Aorta (tissue), 5 donors: ENCODE measurements around the gene IL18R1. TPM values are rescaled to one million over a fixed set of nuclear protein-coding genes. Genes with fewer than 3 reads are reported as not detected.

ENCODE experiments used
- ATAC-seq: fragments of 200-7000 bp; cut with Tn5 transposase; one replicate; pipeline ENCODE4 v1.9.1; 2022; ENCODE audit warnings: moderate library complexity; ENCODE audit not compliant: low FRiP score
- DNase-seq, 2 donors: peaks; one replicate each; pipeline ENCODE4 v3.0.0-alpha.2; 2020
- H3K27ac ChIP-seq, 2 donors: one replicate each; pipeline ENCODE4 v1.5.1; 2013; ENCODE audit warnings: low read length in 2 of 2, mild to moderate bottlenecking in 2 of 2, moderate library complexity in 2 of 2, control low read depth in 1 of 2, inconsistent platforms in 1 of 2, low read depth in 1 of 2
- H3K27me3 ChIP-seq, 2 donors: one replicate each; pipeline ENCODE4 v1.6.1; 2013; ENCODE audit warnings: control low read depth in 1 of 2, low read length in 1 of 2, mild to moderate bottlenecking in 1 of 2, moderate library complexity in 1 of 2; ENCODE audit not compliant: insufficient read depth in 2 of 2, control insufficient read depth in 1 of 2
- H3K36me3 ChIP-seq, 2 donors: one replicate each; pipeline ENCODE4 v1.6.1; 2013; ENCODE audit warnings: control low read depth in 1 of 2, low read length in 1 of 2, mild to moderate bottlenecking in 1 of 2; ENCODE audit not compliant: insufficient read depth in 2 of 2, control insufficient read depth in 1 of 2
- H3K4me1 ChIP-seq, 2 donors: one replicate each; pipeline ENCODE4 v1.6.1; 2013; ENCODE audit warnings: low read length in 2 of 2, control low read depth in 1 of 2, mild to moderate bottlenecking in 1 of 2, moderate library complexity in 1 of 2; ENCODE audit not compliant: insufficient read depth in 2 of 2, control insufficient read depth in 1 of 2
- H3K4me3 ChIP-seq, 2 donors: one replicate each; pipeline ENCODE4 v1.5.1; 2013; ENCODE audit warnings: low read length in 2 of 2, control low read depth in 1 of 2, mild to moderate bottlenecking in 1 of 2
- H3K9me3 ChIP-seq: one replicate; pipeline ENCODE4 v1.6.1; 2013; ENCODE audit warnings: mild to moderate bottlenecking, low read length; ENCODE audit not compliant: control insufficient read depth
- WGBS, 2 donors: extraction: QIAGEN DNeasy Blood & Tissue Kit; methylation state at CpG; one replicate each; pipeline ENCODE4 v1.1.7; 2013; 5-methylcytosine and 5-hydroxymethylcytosine counted together
- intact Hi-C, 2 donors: fragments of 100-400 bp; cut with DNase I; formaldehyde crosslinking; loops; one replicate each; pipeline versions ENCODE4 v1.14.2 to v1.15.0; 2022
- polyA plus RNA-seq, 2 donors: library from polyadenylated mRNA; stranded (reverse); fragments of 200-250 nt; gene quantifications; one replicate each; pipeline ENCODE4 v1.2.3, GENCODE V29; 2013
- total RNA-seq, 2 donors: library from RNA; stranded (reverse); fragmentation: NEBNext Ultra II Directional; extraction: Animal tissue kit (Norgen Biotek cat#: 25700); gene quantifications; one replicate each; pipeline ENCODE4 v1.2.1, GENCODE V29; 2021
- donor health status: healthy with polysubstance abuse.
- donor health status: Bipolar disorder and iron deficiency.
- donor health status: DM: no; HTN: no; CAD: no.
- donor health status: DM: no; HTN: no; CAD: no.
- donor health status: DM: yes; HTN: yes; CAD: no.

The IL18R1 gene
- total and polyA plus RNA-seq, 4 donors = 0.33 to 11.0 (median 4.8) TPM

DNA sequence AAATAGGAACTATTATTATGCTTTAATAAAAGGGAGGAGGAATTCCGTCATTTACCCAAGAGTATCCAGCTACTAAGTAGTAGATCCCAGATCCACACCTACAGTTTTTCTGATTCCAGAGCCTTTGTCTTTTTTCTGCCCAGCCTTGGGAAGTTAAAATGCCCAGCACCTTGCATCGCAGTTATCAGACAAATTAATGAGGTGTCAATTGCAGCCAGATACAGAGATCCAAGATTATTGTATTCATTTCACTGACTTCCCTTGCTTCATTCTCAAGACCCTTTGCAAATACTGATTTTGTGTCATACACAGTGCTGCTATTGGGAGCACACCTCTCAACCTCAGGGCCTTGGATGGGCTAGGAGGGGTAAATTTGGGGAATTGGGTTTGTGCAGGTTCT lies 1.1 kb downstream of the IL18R1 start:
- Histone ChIP-seq H3K9me3 (no peaks in the 10 kb centered on the region), H3K4me3 (no peak overlapping the region), H3K4me1 (no peaks in the 10 kb centered on the region), H3K27ac (no peak overlapping the region), H3K27me3 (no peaks in the 10 kb centered on the region), H3K36me3 (no peaks in the 10 kb centered on the region)
- 74 to 83% methylated on average over 2 of the region's 2 CpGs for WGBS, 2 donors
- intact Hi-C loops = loop anchor here (5.0 to 10.0 kb wide), 4 partner anchors 102 to 352 kb away; no protein-coding TSS in a partner anchor
- DNase-seq (no peak), ATAC-seq (no peak)

DNA sequence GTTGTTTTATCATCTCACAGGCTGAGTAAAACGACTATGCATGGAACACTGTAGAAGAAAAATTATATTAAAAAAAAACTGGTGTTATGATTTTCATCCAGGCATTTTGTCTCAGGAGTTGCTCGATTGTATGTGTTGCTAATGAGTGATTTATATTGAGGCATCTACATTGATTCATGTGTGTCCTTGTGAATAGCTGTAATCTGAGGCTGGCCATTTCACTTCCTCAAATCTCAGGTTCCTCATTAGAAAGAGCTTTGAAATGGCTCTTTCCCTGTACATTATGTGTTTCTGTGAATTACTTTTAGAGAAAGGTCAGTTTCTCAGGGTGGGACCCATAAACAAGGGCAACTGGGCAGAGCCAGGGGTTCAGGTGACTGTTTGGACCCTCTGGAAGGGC lies 2.3 kb downstream of the IL18R1 start:
- ATAC-seq = no peak
- intact Hi-C loops = loop anchor here (5.0 to 10.0 kb wide), 4 partner anchors 103 to 353 kb away; no protein-coding TSS in a partner anchor

DNA sequence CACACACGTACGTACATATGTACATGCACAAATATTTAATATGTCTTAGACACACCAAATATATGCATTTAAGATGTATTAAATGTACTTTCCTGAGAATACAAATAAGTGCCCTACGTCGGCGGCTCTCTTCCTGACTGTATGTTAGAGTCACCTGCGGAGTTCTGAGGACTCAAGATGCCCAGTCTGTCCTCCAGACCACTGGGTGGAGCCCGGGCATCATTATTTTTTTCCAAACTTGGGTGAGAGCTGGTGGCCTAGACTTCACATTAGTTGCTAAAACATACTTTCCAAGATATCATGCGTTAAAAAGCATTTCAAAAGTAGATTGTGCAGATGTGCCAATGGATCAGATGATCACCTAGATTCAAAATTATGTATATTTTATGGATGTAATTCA lies 2.9 kb downstream of the IL18R1 start:
- Histone ChIP-seq H3K4me3 (no peak overlapping the region), H3K36me3 (no peaks in the 10 kb centered on the region), H3K4me1 (no peaks in the 10 kb centered on the region), H3K9me3 (no peaks in the 10 kb centered on the region), H3K27me3 (no peaks in the 10 kb centered on the region), H3K27ac (no peak overlapping the region)
- DNase-seq (no peak), ATAC-seq (no peak)
- 90 to 93% methylated on average over 8 of the region's 8 CpGs for WGBS, 2 donors
- intact Hi-C loops = loop anchor here (5.0 to 10.0 kb wide), 4 partner anchors 104 to 354 kb away; no protein-coding TSS in a partner anchor

More for the DNA sequence above, 2.3 kb downstream of the IL18R1 start:
- H3K9me3 ChIP-seq = no peaks in the 10 kb centered on the region
- no peak for DNase-seq
- WGBS, 2 donors = 61% methylated on average over 2 of the region's 2 CpGs
- no peak overlapping the region for H3K27ac ChIP-seq
- no peaks in the 10 kb centered on the region for H3K36me3 ChIP-seq
- H3K27me3 ChIP-seq = no peaks in the 10 kb centered on the region
- no peaks in the 10 kb centered on the region for H3K4me1 ChIP-seq
- no peak overlapping the region for H3K4me3 ChIP-seq

DNA sequence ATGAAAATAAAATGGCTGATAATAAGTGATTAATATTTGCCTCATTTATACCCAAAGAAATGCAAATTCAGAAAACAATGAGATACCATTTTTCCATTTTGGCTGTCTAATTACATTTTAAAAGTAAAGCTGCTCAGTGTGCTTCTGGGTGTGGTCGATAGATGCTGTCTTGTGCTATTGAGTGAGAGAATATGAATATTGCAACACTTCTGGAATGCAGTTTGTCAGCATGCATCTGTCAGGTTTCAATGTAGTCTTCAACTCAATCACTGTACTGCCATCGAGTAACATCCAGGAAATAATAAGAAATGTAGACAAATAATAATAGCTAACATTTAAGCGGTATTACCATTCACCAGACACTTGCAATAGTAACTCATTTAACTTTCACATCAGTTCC lies 3.9 kb downstream of the IL18R1 start:
- Histone ChIP-seq H3K27ac (no peak overlapping the region), H3K36me3 (no peaks in the 10 kb centered on the region), H3K4me3 (no peak overlapping the region), H3K4me1 (no peaks in the 10 kb centered on the region), H3K9me3 (no peaks in the 10 kb centered on the region), H3K27me3 (no peaks in the 10 kb centered on the region)
- intact Hi-C loops = loop anchor here (5.0 to 10.0 kb wide), 4 partner anchors 105 to 355 kb away; no protein-coding TSS in a partner anchor
- no peak for ATAC-seq
- WGBS, 2 donors = 93 to 95% methylated on average over 3 of the region's 3 CpGs
- no peak for DNase-seq

DNA sequence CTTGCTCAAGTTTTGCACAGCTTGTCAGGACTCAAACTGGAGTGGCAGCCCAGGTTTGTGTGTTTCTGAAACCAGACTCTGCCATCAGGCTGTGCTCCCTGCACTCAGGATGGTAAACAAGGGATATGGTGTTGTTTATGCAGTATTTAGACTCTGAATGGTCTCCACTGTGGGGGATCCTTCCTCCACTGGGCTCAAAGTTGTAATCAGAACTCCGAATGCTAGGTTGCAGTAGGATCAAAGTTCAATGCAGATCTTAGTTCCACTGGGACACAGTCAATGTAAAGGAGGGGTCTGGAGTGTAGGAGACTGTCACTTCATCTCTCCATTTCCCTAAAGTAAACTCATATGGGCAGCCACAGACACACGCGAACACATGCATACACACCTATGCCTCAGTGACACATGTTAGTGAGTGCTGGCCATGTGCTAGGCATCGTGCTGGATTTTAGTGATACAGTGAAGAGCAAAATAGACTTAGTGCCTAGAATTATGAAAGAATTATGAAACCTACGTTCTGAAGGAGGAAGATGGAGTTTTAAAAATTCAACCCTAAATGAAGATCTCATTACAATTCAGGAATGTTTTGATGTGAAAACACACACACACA lies 6.1 kb downstream of the IL18R1 start:
- no peaks in the 10 kb centered on the region for H3K4me1 ChIP-seq
- H3K36me3 ChIP-seq = no peaks in the 10 kb centered on the region
- ATAC-seq (no peak), DNase-seq (no peak)
- H3K27ac ChIP-seq = no peak overlapping the region
- 72 to 85% methylated on average over 5 of the region's 5 CpGs for WGBS, 2 donors
- intact Hi-C loops = no loop called here
- H3K9me3 ChIP-seq = peaks cover 2% of the 10 kb centered on the region
- H3K4me3 ChIP-seq = no peak overlapping the region
- no peaks in the 10 kb centered on the region for H3K27me3 ChIP-seq

DNA sequence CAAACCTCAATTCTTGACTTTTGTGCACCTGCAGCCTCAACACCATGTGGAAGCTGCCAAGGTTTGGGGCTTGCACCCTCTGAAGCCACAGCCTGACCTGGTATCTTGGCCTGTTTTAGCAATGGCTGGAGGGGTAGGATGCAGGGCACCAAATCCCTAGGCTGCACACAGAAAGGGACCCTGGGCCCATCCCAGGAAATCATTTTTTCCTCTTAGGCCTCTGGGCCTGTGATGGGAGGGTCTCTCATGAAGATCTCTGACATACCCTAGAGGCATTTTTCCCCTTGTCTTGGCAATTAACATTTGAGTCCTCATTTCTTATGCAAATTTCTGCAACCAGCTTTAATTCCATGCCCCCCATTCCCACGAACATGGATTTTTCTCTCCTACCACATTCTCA lies 10.2 kb downstream of the IL18R1 start:
- DNase-seq (no peak), ATAC-seq (no peak)
- Histone ChIP-seq H3K27ac (no peak overlapping the region), H3K4me3 (no peak overlapping the region), H3K27me3 (no peaks in the 10 kb centered on the region), H3K4me1 (no peaks in the 10 kb centered on the region), H3K36me3 (no peaks in the 10 kb centered on the region), H3K9me3 (peaks cover 2% of the 10 kb centered on the region)
- intact Hi-C loops = no loop called here
- WGBS, 2 donors = 92 to 94% methylated on average over 1 of the region's 1 CpG

DNA sequence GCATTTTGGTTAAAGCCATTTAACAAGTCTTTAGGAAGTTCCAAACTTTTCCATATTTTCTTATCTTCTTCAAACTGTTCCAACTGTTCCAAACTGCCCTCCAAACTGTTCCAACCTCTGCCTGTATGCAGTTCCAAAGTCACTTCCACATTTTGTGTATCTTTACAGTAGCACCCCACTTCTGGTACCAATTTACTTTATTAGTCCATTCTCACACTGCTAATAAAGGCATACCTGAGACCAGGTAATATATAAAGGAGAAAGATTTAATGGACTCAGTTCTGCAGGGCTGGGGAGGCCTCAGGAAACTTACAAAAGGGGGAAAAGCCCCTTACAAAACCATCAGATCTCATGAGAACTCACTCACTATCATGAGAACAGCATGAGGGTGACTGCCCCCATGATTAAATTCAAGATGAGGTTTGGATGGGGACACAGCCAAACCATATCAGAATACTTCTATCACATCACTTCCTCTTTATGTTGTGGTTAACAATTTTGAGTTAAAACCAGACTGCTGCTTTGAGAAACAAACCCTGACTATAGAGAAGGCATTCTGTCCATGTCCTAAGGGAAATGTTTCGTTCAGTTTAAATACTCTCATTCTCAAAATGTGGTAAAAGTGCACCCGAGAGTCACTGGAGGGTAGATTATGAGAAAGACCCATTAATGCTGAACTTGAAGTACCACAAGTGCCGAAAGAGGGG lies 11.0 kb downstream of the IL18R1 start:
- 93 to 95% methylated on average over 3 of the region's 3 CpGs for WGBS, 2 donors
- H3K27me3 ChIP-seq = no peaks in the 10 kb centered on the region
- no peak overlapping the region for H3K27ac ChIP-seq

DNA sequence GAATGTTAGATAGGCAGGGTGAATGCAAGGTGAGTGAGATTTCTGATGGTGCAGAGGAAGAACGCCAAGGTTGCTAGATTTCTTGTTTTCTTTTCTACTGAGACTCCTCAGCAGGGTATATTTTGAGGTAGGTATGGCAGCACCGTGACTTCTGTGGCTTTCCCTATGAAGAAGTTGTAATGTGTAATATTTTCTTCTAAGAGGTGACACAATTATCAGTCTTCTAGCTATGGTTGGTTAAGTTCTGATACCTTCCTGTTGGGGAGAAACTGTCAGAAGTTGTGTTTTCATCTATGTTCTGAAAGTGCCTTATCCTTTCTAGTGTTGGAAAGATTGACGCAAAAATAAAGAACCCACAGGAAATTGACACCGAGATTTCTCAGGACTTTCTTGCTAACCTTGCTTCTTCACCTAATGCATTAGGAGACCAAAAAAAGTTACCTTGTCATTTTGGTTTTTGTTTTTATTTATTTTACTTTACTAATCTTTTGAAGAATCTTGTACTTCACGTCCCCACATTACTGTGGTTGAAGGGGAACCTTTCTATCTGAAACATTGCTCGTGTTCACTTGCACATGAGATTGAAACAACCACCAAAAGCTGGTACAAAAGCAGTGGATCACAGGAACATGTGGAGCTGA lies 11.9 kb downstream of the IL18R1 start:
- peaks cover 2% of the 10 kb centered on the region for H3K9me3 ChIP-seq
- H3K27ac ChIP-seq = no peak overlapping the region
- WGBS, 2 donors = 87 to 92% methylated on average over 6 of the region's 6 CpGs
- no peak overlapping the region for H3K4me3 ChIP-seq
- DNase-seq = no peak
- no peaks in the 10 kb centered on the region for H3K36me3 ChIP-seq
- no peaks in the 10 kb centered on the region for H3K27me3 ChIP-seq
- no peaks in the 10 kb centered on the region for H3K4me1 ChIP-seq
- intact Hi-C loops = no loop called here
- ATAC-seq = no peak

More for the DNA sequence above, 11.0 kb downstream of the IL18R1 start:
- no peaks in the 10 kb centered on the region for H3K4me1 ChIP-seq
- peaks cover 2% of the 10 kb centered on the region for H3K9me3 ChIP-seq
- no peak for ATAC-seq
- no peak overlapping the region for H3K4me3 ChIP-seq
- intact Hi-C loops = no loop called here
- no peaks in the 10 kb centered on the region for H3K36me3 ChIP-seq
- no peak for DNase-seq
